H9 (cell line): ENCODE results near the gene IL1RAP. TPM values are rescaled to one million over a fixed set of nuclear protein-coding genes. Genes with fewer than 3 reads are reported as not detected.

Experiments
- DNase-seq: peaks from one replicate; pipeline ENCODE4 v3.0.0-alpha.2; 2017
- H2AFZ ChIP-seq: one replicate; pipeline ENCODE4 v1.6.1; 2013; ENCODE audit warnings: mild to moderate bottlenecking, low read length, control low read depth, moderate library complexity
- H2AK5ac ChIP-seq: 2 replicates; pipeline ENCODE4 v1.6.1; 2013; ENCODE audit warnings: low read length, control low read depth, mixed read lengths; ENCODE audit not compliant: insufficient read length
- H2BK120ac ChIP-seq: one replicate; pipeline ENCODE4 v1.6.1; 2013; ENCODE audit warnings: low read depth, mild to moderate bottlenecking, low read length, control low read depth, inconsistent platforms; ENCODE audit not compliant: poor library complexity, severe bottlenecking
- H2BK12ac ChIP-seq: 2 replicates; pipeline ENCODE4 v1.6.1; 2013; ENCODE audit warnings: low read length, control low read depth, mixed read lengths, low read depth; ENCODE audit not compliant: insufficient read length
- H2BK15ac ChIP-seq: 2 replicates; pipeline ENCODE4 v1.6.1; 2013; ENCODE audit warnings: low read depth, low read length, control low read depth
- H2BK20ac ChIP-seq: one replicate; pipeline ENCODE4 v1.6.1; 2013; ENCODE audit warnings: low read depth, mild to moderate bottlenecking, low read length, control low read depth, inconsistent platforms; ENCODE audit not compliant: poor library complexity, severe bottlenecking
- H2BK5ac ChIP-seq: 2 replicates; pipeline ENCODE4 v1.6.1; 2013; ENCODE audit warnings: low read length, control low read depth, mixed read lengths; ENCODE audit not compliant: insufficient read length
- H3K14ac ChIP-seq: 2 replicates; pipeline ENCODE4 v1.6.1; 2013; ENCODE audit warnings: low read length, control low read depth; ENCODE audit not compliant: insufficient read depth
- H3K18ac ChIP-seq: 2 replicates; pipeline ENCODE4 v1.6.1; 2013; ENCODE audit warnings: low read depth, mild to moderate bottlenecking, mixed read lengths, low read length, control low read depth; ENCODE audit not compliant: insufficient read length
- H3K23ac ChIP-seq: 2 replicates; pipeline ENCODE4 v1.6.1; 2013; ENCODE audit warnings: low read length, control low read depth, mixed read lengths, low read depth; ENCODE audit not compliant: insufficient read length
- H3K23me2 ChIP-seq: 2 replicates; pipeline ENCODE4 v1.6.1; 2013; ENCODE audit warnings: low read depth, mild to moderate bottlenecking, mixed read lengths, low read length, control low read depth; ENCODE audit not compliant: insufficient read length, poor library complexity, severe bottlenecking
- H3K27ac ChIP-seq: 2 replicates; pipeline ENCODE4 v1.5.1; 2013; ENCODE audit warnings: low read length, control low read depth, mixed read lengths, low read depth; ENCODE audit not compliant: insufficient read length
- H3K27me3 ChIP-seq: 2 replicates; pipeline ENCODE4 v1.6.1; 2013; ENCODE audit warnings: low read length, control low read depth, inconsistent platforms; ENCODE audit not compliant: insufficient read depth
- H3K4ac ChIP-seq: 2 replicates; pipeline ENCODE4 v1.6.1; 2013; ENCODE audit warnings: low read depth, mild to moderate bottlenecking, control low read depth, inconsistent platforms, low read length, moderate library complexity
- H3K4me1 ChIP-seq: 2 replicates; pipeline ENCODE4 v1.6.1; 2013; ENCODE audit warnings: low read length, control low read depth, inconsistent platforms; ENCODE audit not compliant: insufficient read depth
- H3K4me2 ChIP-seq: 2 replicates; pipeline ENCODE4 v1.6.1; 2013; ENCODE audit warnings: low read length, control low read depth, mixed read lengths; ENCODE audit not compliant: insufficient read length, insufficient read depth
- H3K56ac ChIP-seq: 2 replicates; pipeline ENCODE4 v1.6.1; 2013; ENCODE audit warnings: low read depth, mild to moderate bottlenecking, mixed read lengths, low read length, control low read depth; ENCODE audit not compliant: insufficient read length
- H3K79me1 ChIP-seq: 2 replicates; pipeline ENCODE4 v1.6.1; 2013; ENCODE audit warnings: low read depth, mild to moderate bottlenecking, moderate library complexity, low read length, control low read depth, inconsistent platforms; ENCODE audit not compliant: insufficient read depth, poor library complexity, severe bottlenecking
- H3K79me2 ChIP-seq: 2 replicates; pipeline ENCODE4 v1.6.1; 2013; ENCODE audit warnings: low read length, control low read depth, inconsistent platforms; ENCODE audit not compliant: insufficient read depth
- H3K9ac ChIP-seq: 2 replicates; pipeline ENCODE4 v1.6.1; 2013; ENCODE audit warnings: low read length, control low read depth, mixed read lengths; ENCODE audit not compliant: insufficient read length; ENCODE audit errors: extremely low read depth
- H3K9me3 ChIP-seq: one replicate; pipeline ENCODE4 v1.6.1; 2013; ENCODE audit warnings: low read depth, low read length, inconsistent platforms; ENCODE audit not compliant: control insufficient read depth
- H3T11ph ChIP-seq: one replicate; pipeline ENCODE4 v1.6.1; 2013; ENCODE audit warnings: mild to moderate bottlenecking, low read length, control low read depth, inconsistent platforms
- H4K20me1 ChIP-seq: one replicate; pipeline ENCODE4 v1.6.1; 2013; ENCODE audit not compliant: control insufficient read depth, insufficient read length, insufficient read depth
- H4K5ac ChIP-seq: 2 replicates; pipeline ENCODE4 v1.6.1; 2013; ENCODE audit warnings: low read depth, mild to moderate bottlenecking, mixed read lengths, low read length, control low read depth; ENCODE audit not compliant: insufficient read length
- H4K8ac ChIP-seq: replicated peaks from 2 replicates; pipeline ENCODE4 v1.6.1; 2013; ENCODE audit warnings: low read length, control low read depth, mixed read lengths, low read depth; ENCODE audit not compliant: insufficient read length
- H4K91ac ChIP-seq: 2 replicates; pipeline ENCODE4 v1.6.1; 2013; ENCODE audit warnings: low read depth, mild to moderate bottlenecking, moderate library complexity, mixed read lengths, low read length, control low read depth; ENCODE audit not compliant: insufficient read length
- H3K27ac Mint-ChIP-seq, 3 experiments: 2 replicates in 2 of 3; 3 replicates in 1 of 3; pipeline ENCODE4 v1.8.0; 2020 to 2021; ENCODE audit warnings: mixed read lengths in 3 of 3, mild to moderate bottlenecking in 1 of 3, moderate library complexity in 1 of 3
- H3K27me3 Mint-ChIP-seq: 2 replicates; pipeline ENCODE4 v1.8.0; 2021; ENCODE audit warnings: low read depth, mild to moderate bottlenecking, moderate library complexity, mixed read lengths
- H3K36me3 Mint-ChIP-seq, 3 experiments: 2 replicates in 2 of 3; 3 replicates in 1 of 3; pipeline ENCODE4 v1.8.0; 2020 to 2021; ENCODE audit warnings: low read depth in 3 of 3, mixed read lengths in 3 of 3; ENCODE audit not compliant: insufficient read depth in 1 of 3
- H3K4me1 Mint-ChIP-seq, 2 experiments: 2 replicates each; pipeline ENCODE4 v1.8.0; 2020; ENCODE audit warnings: mixed read lengths in 2 of 2
- H3K4me3 Mint-ChIP-seq, 2 experiments: 2 replicates in 1 of 2; 3 replicates in 1 of 2; pipeline ENCODE4 v1.8.0; 2020 to 2021; ENCODE audit warnings: mild to moderate bottlenecking in 2 of 2, mixed read lengths in 2 of 2, moderate library complexity in 1 of 2
- H3K9me3 Mint-ChIP-seq, 2 experiments: 2 replicates in 1 of 2; 3 replicates in 1 of 2; pipeline ENCODE4 v1.8.0; 2020; ENCODE audit warnings: mild to moderate bottlenecking in 2 of 2, mixed read lengths in 2 of 2, moderate library complexity in 1 of 2
- WGBS: extraction: QIAGEN DNeasy Blood & Tissue Kit; methylation state at CpG from one replicate; pipeline ENCODE4 v1.1.7; 2013; ENCODE audit warnings: missing lambda C conversion rate, low lambda C conversion rate, mixed read lengths; ENCODE audit not compliant: insufficient read length; ENCODE audit errors: extremely low coverage; 5-methylcytosine and 5-hydroxymethylcytosine counted together
- total RNA-seq: library from RNA; stranded (reverse); gene quantifications from 2 replicates; pipeline ENCODE4 v1.2.1, GENCODE V29; 2021
- TF ChIP-seq, protein P1 (sequence below): fragments of 200-600 bp; sonication (generic); conservative IDR thresholded peaks from 3 replicates; pipeline ENCODE4 v1.8.0; 2021; ENCODE audit warnings: antibody characterized with exemption, mild to moderate bottlenecking

Gene IL1RAP
- total RNA-seq, 1 experiment from 2014 or later, result 4.6 TPM

DNA sequence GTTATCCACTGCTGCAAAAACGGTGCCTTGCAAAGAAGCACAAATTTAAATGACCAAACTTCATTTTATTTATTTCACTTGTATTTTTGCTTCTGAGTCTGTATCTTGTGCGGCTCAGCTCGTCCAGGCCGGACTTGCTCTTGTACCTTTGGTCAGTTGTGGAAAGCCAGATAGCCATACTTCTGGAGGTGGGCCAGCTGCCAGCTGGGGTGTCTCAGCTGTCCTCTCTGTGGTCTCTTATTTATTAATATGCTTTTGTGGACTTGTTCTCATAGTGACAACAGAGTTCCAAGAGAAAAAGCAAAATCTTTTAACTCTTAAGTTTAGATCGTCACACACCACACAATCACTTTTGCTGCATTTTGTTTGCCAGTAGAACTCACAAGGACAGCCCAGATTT, 87.7 kb downstream of the IL1RAP start:
- H3K4me2 ChIP-seq, result no peak overlapping the region
- no peaks in the 10 kb centered on the region for H3K27me3 ChIP-seq
- no peak overlapping the region for H3K4ac ChIP-seq
- Mint-ChIP-seq H3K4me1 (peaks cover 0 to 4% of the 10 kb centered on the region in 2 experiments; a peak in 2 of 4 replicates), H3K9me3 (peaks cover 3% of the 10 kb centered on the region in 2 experiments; a peak in 3 of 5 replicates), H3K36me3 (peaks cover 0 to 13% (median 13%) of the 10 kb centered on the region in 3 experiments; a peak in 6 of 7 replicates), H3K27me3 (no peaks in the 10 kb centered on the region), H3K27ac (peak overlapping the region in 1 of 3 experiments; percentile 40; a peak in 1 of 7 replicates), H3K4me3 (no peak overlapping the region)
- H2AFZ ChIP-seq, result no peak overlapping the region
- H2AK5ac ChIP-seq, result no peak overlapping the region
- DNase-seq, result no peak
- no peak overlapping the region for H3T11ph ChIP-seq
- no peak overlapping the region for H3K18ac ChIP-seq
- no peak overlapping the region for H2BK12ac ChIP-seq
- H3K14ac ChIP-seq, result no peak overlapping the region
- WGBS, result no CpG with 5 or more reads among the region's 5 CpGs
- no peak overlapping the region for H2BK120ac ChIP-seq
- H3K23me2 ChIP-seq, result no peaks in the 10 kb centered on the region
- TF ChIP-seq, protein P1, sequence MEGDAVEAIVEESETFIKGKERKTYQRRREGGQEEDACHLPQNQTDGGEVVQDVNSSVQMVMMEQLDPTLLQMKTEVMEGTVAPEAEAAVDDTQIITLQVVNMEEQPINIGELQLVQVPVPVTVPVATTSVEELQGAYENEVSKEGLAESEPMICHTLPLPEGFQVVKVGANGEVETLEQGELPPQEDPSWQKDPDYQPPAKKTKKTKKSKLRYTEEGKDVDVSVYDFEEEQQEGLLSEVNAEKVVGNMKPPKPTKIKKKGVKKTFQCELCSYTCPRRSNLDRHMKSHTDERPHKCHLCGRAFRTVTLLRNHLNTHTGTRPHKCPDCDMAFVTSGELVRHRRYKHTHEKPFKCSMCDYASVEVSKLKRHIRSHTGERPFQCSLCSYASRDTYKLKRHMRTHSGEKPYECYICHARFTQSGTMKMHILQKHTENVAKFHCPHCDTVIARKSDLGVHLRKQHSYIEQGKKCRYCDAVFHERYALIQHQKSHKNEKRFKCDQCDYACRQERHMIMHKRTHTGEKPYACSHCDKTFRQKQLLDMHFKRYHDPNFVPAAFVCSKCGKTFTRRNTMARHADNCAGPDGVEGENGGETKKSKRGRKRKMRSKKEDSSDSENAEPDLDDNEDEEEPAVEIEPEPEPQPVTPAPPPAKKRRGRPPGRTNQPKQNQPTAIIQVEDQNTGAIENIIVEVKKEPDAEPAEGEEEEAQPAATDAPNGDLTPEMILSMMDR, result no peak
- no peak overlapping the region for H3K27ac ChIP-seq
- no peak overlapping the region for H2BK5ac ChIP-seq
- no peaks in the 10 kb centered on the region for H3K79me2 ChIP-seq
- no peak overlapping the region for H2BK20ac ChIP-seq
- H4K5ac ChIP-seq, result no peak overlapping the region
- H4K8ac ChIP-seq, result no peak overlapping the region
- no peak overlapping the region for H2BK15ac ChIP-seq
- H4K91ac ChIP-seq, result no peak overlapping the region
- no peak overlapping the region for H3K23ac ChIP-seq
- H3K4me1 ChIP-seq, result no peaks in the 10 kb centered on the region
- H3K9me3 ChIP-seq, result no peaks in the 10 kb centered on the region
- H3K9ac ChIP-seq, result no peak overlapping the region
- no peak overlapping the region for H3K56ac ChIP-seq
- no peaks in the 10 kb centered on the region for H3K79me1 ChIP-seq
- no peaks in the 10 kb centered on the region for H4K20me1 ChIP-seq
